ENCODE results near the gene TMEM59L.

TMEM59L gene

DNA sequence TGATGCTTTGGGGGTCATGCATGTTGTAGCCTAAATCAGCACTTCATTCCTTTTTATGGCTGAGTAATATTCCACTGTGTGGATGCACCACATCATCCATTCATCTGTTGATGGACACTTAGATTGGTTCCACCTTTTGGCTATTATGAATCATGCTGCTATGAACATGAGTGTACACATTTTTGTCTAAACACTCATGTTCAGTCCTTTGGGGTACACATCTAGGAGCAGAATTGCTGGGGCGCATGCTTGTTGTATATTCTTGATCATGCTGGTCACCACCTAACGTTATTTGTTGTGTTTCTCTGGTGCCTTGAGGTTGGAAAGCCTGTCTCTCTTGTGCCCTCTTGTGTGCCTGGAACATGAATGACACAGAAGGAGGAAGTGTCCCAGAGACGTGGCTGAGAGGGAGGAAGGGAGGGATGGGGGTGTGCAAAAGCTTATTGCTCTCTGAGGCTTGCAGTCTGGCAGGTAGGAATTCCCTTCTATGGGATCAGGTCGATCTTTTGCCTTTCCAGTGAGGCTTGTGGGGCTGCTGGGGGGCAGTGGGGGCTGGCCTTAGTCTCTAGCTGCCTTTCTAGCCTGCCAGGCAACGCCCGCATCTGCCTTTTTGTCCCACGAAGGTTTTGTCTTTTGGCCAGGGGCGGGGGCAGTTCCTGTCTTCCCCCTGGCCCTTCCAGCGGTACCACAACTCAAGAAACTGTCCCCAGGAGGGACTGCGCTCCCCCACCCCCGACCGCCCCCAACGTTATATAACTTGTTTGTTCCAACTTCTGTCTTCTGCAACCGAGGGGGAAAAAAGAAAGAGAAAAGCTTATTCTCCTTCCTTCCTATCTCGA, 31.7 kb downstream of the TMEM59L start:
- no peak overlapping the region for H3K4me3 ChIP-seq (replicated peaks; ENCODE audit: low read depth, low read length)
- no peak for DNase-seq (ENCODE audit: extremely low read depth, low read depth)
- TF ChIP-seq CTCF (IDR thresholded peaks at IDR 0.05; ENCODE audit: low read depth, low read length, missing control alignments), result no peak

DNA sequence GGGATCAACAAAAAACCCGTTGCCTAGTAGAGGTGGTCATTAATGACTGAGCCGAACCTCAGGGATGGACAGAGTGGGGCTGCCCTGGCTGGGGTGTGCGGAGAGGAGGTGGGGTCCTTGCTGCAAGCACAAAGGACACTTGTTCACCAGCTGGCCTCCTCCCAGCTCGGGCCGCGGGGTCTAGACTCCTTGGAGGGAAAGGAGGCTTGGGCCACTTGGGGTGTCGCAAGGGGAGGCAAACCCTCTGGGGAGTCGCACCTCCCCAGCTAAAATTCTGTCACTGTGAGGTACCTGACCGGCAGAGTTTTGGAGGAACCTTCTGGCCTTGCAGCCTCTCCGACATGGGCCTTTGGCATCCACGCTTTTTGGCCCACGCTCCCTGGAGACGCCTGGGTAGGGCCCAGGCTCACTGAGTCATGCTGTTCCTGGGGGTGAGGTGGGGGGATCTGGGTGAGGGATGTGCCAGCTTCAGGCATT, 32.4 kb downstream of the TMEM59L start:
- no peak for DNase-seq (ENCODE audit: extremely low read depth, low read depth)
- no peak overlapping the region for H3K4me3 ChIP-seq (replicated peaks; ENCODE audit: low read depth, low read length)
- TF ChIP-seq CTCF (IDR thresholded peaks at IDR 0.05; ENCODE audit: low read depth, low read length, missing control alignments), result no peak

- DNase-seq (ENCODE audit: extremely low read depth, low read depth), result no peak
- H3K4me3 ChIP-seq (replicated peaks; ENCODE audit: low read depth, low read length), result no peak overlapping the region
- TF ChIP-seq CTCF (IDR thresholded peaks at IDR 0.05; ENCODE audit: low read depth, low read length, missing control alignments), result no peak
Measured at GRCh38 chr19:18646535-18647370, 34.1 kb downstream of the TMEM59L start.

- no peak overlapping the region for H3K4me3 ChIP-seq (replicated peaks; ENCODE audit: low read depth, low read length)
- DNase-seq (ENCODE audit: extremely low read depth, low read depth), result no peak
- no peak for TF ChIP-seq CTCF (IDR thresholded peaks at IDR 0.05; ENCODE audit: low read depth, low read length, missing control alignments)
Measured at GRCh38 chr19:18647371-18647767, 34.7 kb downstream of the TMEM59L start.

GRCh38 chr19:18647807-18648206, 35.1 kb downstream of the TMEM59L start:
- no peak for TF ChIP-seq CTCF (IDR thresholded peaks at IDR 0.05; ENCODE audit: low read depth, low read length, missing control alignments)
- no peak for DNase-seq (ENCODE audit: extremely low read depth, low read depth)
- H3K4me3 ChIP-seq (replicated peaks; ENCODE audit: low read depth, low read length), result no peak overlapping the region

DNA sequence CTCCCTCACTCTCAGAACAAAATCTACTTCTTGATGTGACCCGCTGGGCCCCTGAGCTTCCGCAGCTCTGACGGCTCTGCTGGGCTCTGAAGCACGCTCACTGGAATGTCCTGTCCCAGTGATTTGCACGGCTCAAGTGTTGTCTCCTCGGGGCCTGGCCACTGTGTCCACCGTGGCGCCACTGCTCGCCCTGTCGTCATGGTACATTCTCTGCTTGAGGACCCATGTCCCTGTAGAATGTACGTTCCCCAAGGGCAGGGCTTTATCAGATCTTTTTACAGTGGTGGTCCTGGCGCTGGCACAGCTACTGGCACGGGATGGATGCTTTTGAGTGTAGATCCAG, 36.3 kb downstream of the TMEM59L start:
- H3K4me3 ChIP-seq (replicated peaks; ENCODE audit: low read depth, low read length), result no peak overlapping the region
- no peak for TF ChIP-seq CTCF (IDR thresholded peaks at IDR 0.05; ENCODE audit: low read depth, low read length, missing control alignments)
- DNase-seq (ENCODE audit: extremely low read depth, low read depth), result no peak
